ENCODE measurements around the gene ID4. TPM values are rescaled to one million over a fixed set of nuclear protein-coding genes. Genes with fewer than 3 reads are reported as not detected.

The ID4 gene
- total and polyA plus RNA-seq, 2 donors (not counting 3 experiments of a cell fraction or from before 2014, with no cell fraction given): not detected

DNA sequence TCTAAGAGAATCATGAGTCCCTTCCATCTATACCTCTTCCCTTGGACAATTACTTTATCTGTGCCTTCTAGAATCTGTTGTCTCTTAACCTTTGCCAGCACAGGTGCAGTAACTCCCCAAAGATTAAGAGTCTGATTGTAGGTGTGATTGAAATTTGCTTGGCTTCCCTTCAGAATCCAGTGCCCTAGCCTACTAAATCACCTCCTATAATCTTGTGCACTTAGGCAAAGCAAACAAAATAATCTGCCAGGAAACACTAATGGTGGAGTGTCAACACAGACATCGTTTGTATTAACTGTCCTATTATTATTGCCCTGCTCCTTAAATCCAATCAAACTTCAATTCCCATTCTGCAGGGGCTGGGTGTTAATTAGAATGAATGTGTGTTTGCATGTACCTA lies 28.0 kb downstream of the ID4 start:
- dilution Hi-C loops (cut with MboI; ENCODE audit: extremely low pct_ligation_motif_present, low sequenced_read_pairs) (no loop called here), intact Hi-C loops (cut with micrococcal nuclease) (no loop called here)
- no peaks in the 10 kb centered on the region for H3K36me3 ChIP-seq (ENCODE audit: control insufficient read depth in 2 of 2, extremely low read depth in 1 of 2, insufficient read depth in 2 of 2, low read length in 2 of 2)
- H3K27ac ChIP-seq (ENCODE audit: insufficient read depth, low read depth, low read length): no peak overlapping the region
- H3K4me1 ChIP-seq (ENCODE audit: control insufficient read depth, extremely low read depth, insufficient read depth, low read length): no peaks in the 10 kb centered on the region
- H3K9me1 ChIP-seq (replicated peaks; ENCODE audit: control insufficient read depth, extremely low read depth, insufficient read depth, low read length): no peaks in the 10 kb centered on the region
- no peaks in the 10 kb centered on the region for H3K27me3 ChIP-seq (ENCODE audit: control insufficient read depth in 2 of 2, insufficient read depth in 2 of 2, low read length in 2 of 2)
- DNase-seq (ENCODE audit: low read depth, low spot score) (no peak), FAIRE-seq (no peak)
- no peak for TF ChIP-seq FOS (IDR thresholded peaks at IDR 0.05; ENCODE audit: borderline replicate concordance, insufficient read depth, low read length)
- no peak for TF ChIP-seq MYC (IDR thresholded peaks at IDR 0.05; ENCODE audit: low read depth, low read length)
- TF ChIP-seq MAX (IDR thresholded peaks at IDR 0.05; ENCODE audit: insufficient read depth, insufficient read length): no peak
- TF ChIP-seq JUN (IDR thresholded peaks at IDR 0.05; ENCODE audit: borderline replicate concordance, insufficient read depth, insufficient read length, low read depth): no peak
- TF ChIP-seq GATA2 (IDR thresholded peaks at IDR 0.05; ENCODE audit: insufficient read depth, insufficient read length, low read depth, low read length): no peak
- TF ChIP-seq EZH2 (IDR thresholded peaks at IDR 0.05; ENCODE audit: borderline replicate concordance, low read depth, low read length, severe bottlenecking): no peak
- no peak for TF ChIP-seq POLR2A (IDR thresholded peaks at IDR 0.05; ENCODE audit: low read depth, low read length)
- no peak for TF ChIP-seq POLR2AphosphoS5 (IDR thresholded peaks at IDR 0.05; ENCODE audit: insufficient read depth, low read depth, low read length)
- TF ChIP-seq, protein P1, sequence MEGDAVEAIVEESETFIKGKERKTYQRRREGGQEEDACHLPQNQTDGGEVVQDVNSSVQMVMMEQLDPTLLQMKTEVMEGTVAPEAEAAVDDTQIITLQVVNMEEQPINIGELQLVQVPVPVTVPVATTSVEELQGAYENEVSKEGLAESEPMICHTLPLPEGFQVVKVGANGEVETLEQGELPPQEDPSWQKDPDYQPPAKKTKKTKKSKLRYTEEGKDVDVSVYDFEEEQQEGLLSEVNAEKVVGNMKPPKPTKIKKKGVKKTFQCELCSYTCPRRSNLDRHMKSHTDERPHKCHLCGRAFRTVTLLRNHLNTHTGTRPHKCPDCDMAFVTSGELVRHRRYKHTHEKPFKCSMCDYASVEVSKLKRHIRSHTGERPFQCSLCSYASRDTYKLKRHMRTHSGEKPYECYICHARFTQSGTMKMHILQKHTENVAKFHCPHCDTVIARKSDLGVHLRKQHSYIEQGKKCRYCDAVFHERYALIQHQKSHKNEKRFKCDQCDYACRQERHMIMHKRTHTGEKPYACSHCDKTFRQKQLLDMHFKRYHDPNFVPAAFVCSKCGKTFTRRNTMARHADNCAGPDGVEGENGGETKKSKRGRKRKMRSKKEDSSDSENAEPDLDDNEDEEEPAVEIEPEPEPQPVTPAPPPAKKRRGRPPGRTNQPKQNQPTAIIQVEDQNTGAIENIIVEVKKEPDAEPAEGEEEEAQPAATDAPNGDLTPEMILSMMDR (IDR thresholded peaks at IDR 0.05; ENCODE audit: extremely low read depth in 1 of 2, insufficient read depth in 1 of 2, low read depth in 1 of 2, low read length in 2 of 2): no peak
- BruUV-seq (replicated peaks): no TSS peak
- ChIA-PET POLR2A (no interaction called here), CTCF (no interaction called here)
- H3K9me3 ChIP-seq (replicated peaks; ENCODE audit: control insufficient read depth, insufficient read depth, low read length): no peaks in the 10 kb centered on the region
- H3K79me2 ChIP-seq (ENCODE audit: control insufficient read depth, insufficient read depth, low read length): no peaks in the 10 kb centered on the region
- no peak overlapping the region for H3K4me2 ChIP-seq (ENCODE audit: insufficient read depth, low read length)
- no peak overlapping the region for H3K4me3 ChIP-seq (replicated peaks in 1 of 3; ENCODE audit: insufficient read depth in 1 of 3, low read depth in 1 of 3, low read length in 3 of 3)
- H3K9ac ChIP-seq (replicated peaks; ENCODE audit: extremely low read depth, insufficient read depth, low read length): no peak overlapping the region
- H4K20me1 ChIP-seq (replicated peaks; ENCODE audit: control insufficient read depth, extremely low read depth, insufficient read depth, low read length): no peaks in the 10 kb centered on the region
- no peak overlapping the region for H2AFZ ChIP-seq (ENCODE audit: low read depth, low read length)

Data from endothelial cell of umbilical vein (primary cell).